HepG2 (cell line): ENCODE results near the gene ZNF740. TPM values are rescaled to one million over a fixed set of nuclear protein-coding genes. Genes with fewer than 3 reads are reported as not detected.
A peak's percentile ranks its signal among the peaks of the same experiment; 100 is the strongest.

Source experiments
- AGO1 ChIP-seq: fragments of 200-400 bp; formaldehyde crosslinking; IDR thresholded peaks from 2 replicates; pipeline ENCODE4 v1.6.1; 2017; ENCODE audit warnings: mild to moderate bottlenecking, low read depth, low read length, moderate library complexity; ENCODE audit not compliant: poor library complexity, severe bottlenecking
- ARID3A ChIP-seq: IDR thresholded peaks from 2 replicates; pipeline ENCODE4 v1.6.1; 2012; ENCODE audit warnings: low read depth, low read length, improper control_type of control experiment
- CBX2 ChIP-seq, 2 experiments: fragments of 200-600 bp in 1 of 2; sonication (generic); formaldehyde crosslinking in 1 of 2; IDR thresholded peaks; 2 replicates each; pipeline versions ENCODE4 v1.7.0 to v1.8.1; 2018 to 2022; ENCODE audit warnings: low read depth in 2 of 2, low read length in 1 of 2, mild to moderate bottlenecking in 1 of 2, missing genetic modification reagents in 1 of 2
- GABPB1 ChIP-seq: IDR thresholded peaks from 2 replicates; pipeline ENCODE4 v1.6.1; 2016; ENCODE audit warnings: mild to moderate bottlenecking, missing genetic modification reagents, moderate library complexity, missing compliant biosample characterization
- HINFP ChIP-seq: sonication (generic); formaldehyde crosslinking; IDR thresholded peaks from 2 replicates; pipeline ENCODE4 v1.4.0; 2020; ENCODE audit warnings: low read depth, mild to moderate bottlenecking, missing genetic modification reagents
- ISL2 ChIP-seq: sonication (generic); formaldehyde crosslinking; IDR thresholded peaks from 2 replicates; pipeline ENCODE4 v1.5.0; 2020; ENCODE audit warnings: missing genetic modification reagents
- MATR3 ChIP-seq: sonication (generic); formaldehyde crosslinking; IDR thresholded peaks from 2 replicates; pipeline ENCODE4 v1.4.0; 2020; ENCODE audit warnings: missing genetic modification reagents
- NFATC3 ChIP-seq: sonication (generic); formaldehyde crosslinking; IDR thresholded peaks from 2 replicates; pipeline ENCODE4 v1.5.1; 2020; ENCODE audit warnings: mild to moderate bottlenecking, missing genetic modification reagents
- NFKB2 ChIP-seq: sonication (generic); formaldehyde crosslinking; IDR thresholded peaks from 2 replicates; pipeline ENCODE4 v1.4.0; 2020; ENCODE audit warnings: missing genetic modification reagents, borderline replicate concordance
- PLRG1 ChIP-seq: fragments of 450-650 bp; conservative IDR thresholded peaks from 2 replicates; pipeline ENCODE4 v1.6.1; 2016
- POLR2AphosphoS2 ChIP-seq: IDR thresholded peaks from 2 replicates; pipeline ENCODE4 v1.6.1; 2011; ENCODE audit warnings: low read depth, low read length, improper control_type of control experiment
- RFX3 ChIP-seq: IDR thresholded peaks from 2 replicates; pipeline ENCODE4 v1.6.1; 2016; ENCODE audit warnings: missing biosample characterization, missing genetic modification reagents
- SIN3B ChIP-seq: fragments of 150-350 bp; IDR thresholded peaks from 2 replicates; pipeline ENCODE4 v1.6.1; 2014; ENCODE audit warnings: low read length
- SP2 ChIP-seq: sonication (generic); formaldehyde crosslinking; IDR thresholded peaks from 2 replicates; pipeline ENCODE4 v1.5.1; 2020; ENCODE audit warnings: mild to moderate bottlenecking, missing genetic modification reagents
- U2AF1 ChIP-seq: fragments of 200-400 bp; formaldehyde crosslinking; optimal IDR thresholded peaks from 2 replicates; pipeline ENCODE3; 2017; ENCODE audit warnings: mild to moderate bottlenecking, low read depth, low read length
- ZNF142 ChIP-seq: sonication (generic); formaldehyde crosslinking; IDR thresholded peaks from 2 replicates; pipeline ENCODE4 v1.4.0; 2020; ENCODE audit warnings: missing genetic modification reagents
- ZNF296 ChIP-seq: sonication (generic); formaldehyde crosslinking; conservative IDR thresholded peaks from 2 replicates; pipeline ENCODE4 v1.5.0; 2020; ENCODE audit warnings: mild to moderate bottlenecking, missing genetic modification reagents
- ZNF550 ChIP-seq: sonication (generic); formaldehyde crosslinking; IDR thresholded peaks from 2 replicates; pipeline ENCODE4 v1.4.0; 2020; ENCODE audit warnings: mild to moderate bottlenecking, missing genetic modification reagents, borderline replicate concordance
- ZNF574 ChIP-seq: sonication (generic); formaldehyde crosslinking; IDR thresholded peaks from 2 replicates; pipeline ENCODE4 v1.4.0; 2020; ENCODE audit warnings: missing genetic modification reagents
- polyA plus RNA-seq, 8 experiments: library from polyadenylated mRNA; depleted of rRNA in 3 of 8; stranded (reverse) in 7 of 8; unstranded in 1 of 8; fragments of >200 nt; fragmentation: Illumina TruSeq in 4 of 8; extraction: Trizol in 4 of 8; gene quantifications; 2 replicates each; pipeline versions ENCODE4 v1.2.1 to v1.2.3, GENCODE V29; 2011 to 2016; ENCODE audit warnings: low read depth in 4 of 8, missing spikeins in 1 of 8, mixed read lengths in 1 of 8; ENCODE audit not compliant: insufficient read depth in 1 of 8
- total RNA-seq, 5 experiments: library from RNA; depleted of rRNA; stranded (reverse); fragments of >200 nt; fragmentation: Illumina TruSeq; extraction: Trizol; gene quantifications; 2 replicates each; pipeline ENCODE4 v1.2.3, GENCODE V29; 2016; ENCODE audit warnings: low read depth in 1 of 5

ZNF740 gene
- total and polyA plus RNA-seq, 2 of the 13 experiments (the other 11 are each of a cell fraction or from before 2014, with no cell fraction given), result 16.9 to 19.0 TPM

- TF ChIP-seq ZNF142 (CRISPR knock-in tag) (no peak), ZNF574 (CRISPR knock-in tag) (peak; percentile 50), MATR3 (no peak), ZNF550 (CRISPR knock-in tag) (no peak), ISL2 (CRISPR knock-in tag) (no peak), CBX2 (IDR thresholded peaks at IDR 0.05; ENCODE audit: low read depth, low read length) (no peak), CBX2 (CRISPR knock-in tag; IDR thresholded peaks at IDR 0.05; ENCODE audit: low read depth) (no peak), HINFP (CRISPR knock-in tag) (0 out of 2 replicates have a peak, but pooled peaks have one; percentile 46), ZNF296 (CRISPR knock-in tag) (no peak), NFKB2 (CRISPR knock-in tag) (no peak; the same call in 1 of the 2 replicates), PLRG1 (no peak), RFX3 (CRISPR knock-in tag) (no peak), NFATC3 (CRISPR knock-in tag) (no peak), ARID3A (no peak), U2AF1 (no peak), AGO1 (no peak), SIN3B (no peak), SP2 (no peak), GABPB1 (peak; percentile 53; the same call in 1 of the 2 replicates), POLR2AphosphoS2 (no peak)
Measured at GRCh38 chr12:53213348-53213747, 32.8 kb downstream of the ZNF740 start (continued).
